ENCODE measurements around the gene EP400.
"Not testable (repeated sequence)": the region's sequence is repeated elsewhere in the genome, so short reads cannot be mapped to it uniquely, and the experiment has no call there.

The EP400 gene

GRCh38 chr12:132045751-132046150, 96.0 kb downstream of the EP400 start:
- DNase-seq (ENCODE audit: low spot score): no peak

GRCh38 chr12:132046561-132046960, 96.8 kb downstream of the EP400 start:
- peak; percentile 20 for DNase-seq (ENCODE audit: low spot score)

- not testable (repeated sequence) for DNase-seq (ENCODE audit: low spot score)
Measured at GRCh38 chr12:132047630-132048029, 97.9 kb downstream of the EP400 start.

GRCh38 chr12:132049442-132049841, 99.7 kb downstream of the EP400 start:
- no peak for DNase-seq (ENCODE audit: low spot score)

GRCh38 chr12:132049876-132050275, 100.1 kb downstream of the EP400 start:
- no peak for DNase-seq (ENCODE audit: low spot score)

- DNase-seq (ENCODE audit: low spot score): peak; percentile 12
Measured at GRCh38 chr12:132051718-132052117, 102.0 kb downstream of the EP400 start.

- no peak for DNase-seq (ENCODE audit: low spot score)
Measured at GRCh38 chr12:132052196-132052932, 102.6 kb downstream of the EP400 start.

GRCh38 chr12:132053338-132054330, 103.9 kb downstream of the EP400 start:
- DNase-seq (ENCODE audit: low spot score): no peak

GRCh38 chr12:132054983-132055382, 105.2 kb downstream of the EP400 start:
- no peak for DNase-seq (ENCODE audit: low spot score)

- DNase-seq (ENCODE audit: low spot score): no peak
Measured at GRCh38 chr12:132055535-132056096, 105.9 kb downstream of the EP400 start.

GRCh38 chr12:132056320-132056719, 106.6 kb downstream of the EP400 start:
- DNase-seq (ENCODE audit: low spot score): peak; percentile 66

GRCh38 chr12:132056951-132057350, 107.2 kb downstream of the EP400 start:
- peak; percentile 35 for DNase-seq (ENCODE audit: low spot score)

GRCh38 chr12:132057691-132058090, 107.9 kb downstream of the EP400 start:
- no peak for DNase-seq (ENCODE audit: low spot score)

GRCh38 chr12:132061197-132061596, 111.5 kb downstream of the EP400 start:
- no peak for DNase-seq (ENCODE audit: low spot score)

- DNase-seq (ENCODE audit: low spot score): no peak
Measured at GRCh38 chr12:132061641-132062430, 112.1 kb downstream of the EP400 start.

- DNase-seq (ENCODE audit: low spot score): no peak
Measured at GRCh38 chr12:132062481-132062880, 112.7 kb downstream of the EP400 start.

GRCh38 chr12:132063491-132063890, 113.7 kb downstream of the EP400 start:
- DNase-seq (ENCODE audit: low spot score): no peak

GRCh38 chr12:132064631-132065030, 114.9 kb downstream of the EP400 start:
- no peak for DNase-seq (ENCODE audit: low spot score)

- no peak for DNase-seq (ENCODE audit: low spot score)
Measured at GRCh38 chr12:132065203-132065602, 115.5 kb downstream of the EP400 start.

GRCh38 chr12:132065609-132066344, 116.0 kb downstream of the EP400 start:
- no peak for DNase-seq (ENCODE audit: low spot score)

- DNase-seq (ENCODE audit: low spot score): no peak
Measured at GRCh38 chr12:132066345-132066685, 116.6 kb downstream of the EP400 start.

All from kidney tubule cell (primary cell).